Measurements from ENCODE around the gene CIB4. TPM values are rescaled to one million over a fixed set of nuclear protein-coding genes. Genes with fewer than 3 reads are reported as not detected.

Gene CIB4
- total RNA-seq, 3 donors from 2014 or later (not counting 1 experiment from before 2014, with no cell fraction given): not detected

GRCh38 chr2:26649992-26650712, 9.0 kb upstream of the CIB4 start:
- no peaks in the 10 kb centered on the region for H3K36me3 Mint-ChIP-seq
- peaks cover 30 to 48% of the 10 kb centered on the region in 2 donors for H3K27me3 Mint-ChIP-seq (ENCODE audit: low read depth in 2 of 2)
- Histone ChIP-seq H3K9me3 (ENCODE audit: control insufficient read depth, insufficient read depth, low read length) (no peaks in the 10 kb centered on the region), H3K4me1 (ENCODE audit: control insufficient read depth, insufficient read depth, low read length) (no peaks in the 10 kb centered on the region), H3K36me3 (ENCODE audit: control insufficient read depth, insufficient read depth, low read length) (no peaks in the 10 kb centered on the region), H3K4me3 (ENCODE audit: low read length) (no peak overlapping the region), H3K27ac (ENCODE audit: low read length) (no peak overlapping the region), H3K27me3 (ENCODE audit: control insufficient read depth, insufficient read depth, low read length) (no peaks in the 10 kb centered on the region)
- no peaks in the 10 kb centered on the region for H3K9me3 Mint-ChIP-seq
- intact Hi-C loops (cut with micrococcal nuclease): no loop called here
- H3K27ac Mint-ChIP-seq: no peak overlapping the region
- no peak for TF ChIP-seq CTCF (IDR thresholded peaks at IDR 0.05)
- WGBS (ENCODE audit: insufficient coverage): 83% methylated on average over 12 of the region's 12 CpGs
- H3K4me1 Mint-ChIP-seq: no peaks in the 10 kb centered on the region
- no peak overlapping the region for H3K4me3 Mint-ChIP-seq
- ATAC-seq (no peak), DNase-seq (no peak)

DNA sequence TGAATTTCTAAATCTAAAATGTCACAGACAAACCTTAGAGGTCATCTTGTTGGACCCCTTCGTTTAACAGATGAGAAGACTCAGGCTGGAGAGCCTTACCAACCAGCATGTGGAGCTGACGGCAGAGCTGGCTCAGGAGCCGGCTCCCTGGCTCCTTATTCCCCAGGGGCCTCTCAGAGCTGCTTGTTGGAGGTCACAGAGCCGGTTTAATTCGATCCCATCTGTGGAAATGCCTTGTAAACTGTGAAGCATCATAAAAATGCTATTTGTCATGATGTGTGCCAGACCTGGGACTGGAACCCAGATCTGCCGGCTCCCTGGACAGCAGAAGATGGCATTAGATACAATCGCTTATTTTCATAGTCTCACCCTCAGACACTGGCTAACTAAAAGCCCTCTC, 8.2 kb upstream of the CIB4 start:
- TF ChIP-seq CTCF (IDR thresholded peaks at IDR 0.05): no peak
- peaks cover 0 to 2% of the 10 kb centered on the region in 2 donors for H3K4me1 Mint-ChIP-seq
- Histone ChIP-seq H3K4me3 (ENCODE audit: low read length) (no peak overlapping the region), H3K36me3 (ENCODE audit: control insufficient read depth, insufficient read depth, low read length) (no peaks in the 10 kb centered on the region), H3K27me3 (ENCODE audit: control insufficient read depth, insufficient read depth, low read length) (no peaks in the 10 kb centered on the region), H3K27ac (ENCODE audit: low read length) (no peak overlapping the region), H3K9me3 (ENCODE audit: control insufficient read depth, insufficient read depth, low read length) (no peaks in the 10 kb centered on the region), H3K4me1 (ENCODE audit: control insufficient read depth, insufficient read depth, low read length) (no peaks in the 10 kb centered on the region)
- WGBS (ENCODE audit: insufficient coverage): 72% methylated on average over 7 of the region's 7 CpGs
- no peak overlapping the region for H3K27ac Mint-ChIP-seq
- peaks cover 35 to 54% of the 10 kb centered on the region in 2 donors for H3K27me3 Mint-ChIP-seq (ENCODE audit: low read depth in 2 of 2)
- H3K4me3 Mint-ChIP-seq: no peak overlapping the region
- no peaks in the 10 kb centered on the region for H3K36me3 Mint-ChIP-seq
- H3K9me3 Mint-ChIP-seq: no peaks in the 10 kb centered on the region
- ATAC-seq (no peak), DNase-seq (no peak)
- intact Hi-C loops (cut with micrococcal nuclease): no loop called here

DNA sequence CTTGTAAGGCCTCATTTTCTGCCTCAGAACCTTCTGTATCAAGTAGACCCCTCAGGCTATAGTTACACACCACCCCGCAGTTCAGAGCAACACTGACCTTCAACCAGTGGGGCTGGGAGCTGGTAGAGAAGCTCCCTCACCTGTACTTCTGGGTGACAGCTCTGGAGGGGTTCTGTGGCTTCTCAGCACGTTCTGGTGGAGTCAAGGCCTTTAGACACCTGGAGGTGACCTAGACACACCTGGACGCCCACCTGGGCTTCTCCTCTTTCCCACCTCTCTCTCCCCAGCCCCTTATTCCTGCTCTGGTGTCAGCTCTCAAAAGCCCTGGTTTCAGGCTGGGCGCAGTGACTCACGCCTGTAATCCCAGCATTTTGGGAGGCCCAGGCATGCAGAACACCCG, 7.3 kb upstream of the CIB4 start:
- intact Hi-C loops (cut with micrococcal nuclease): no loop called here
- H3K9me3 Mint-ChIP-seq: no peaks in the 10 kb centered on the region
- H3K4me3 ChIP-seq (ENCODE audit: low read length): no peak overlapping the region
- ATAC-seq (no peak), DNase-seq (no peak)
- no peak overlapping the region for H3K4me3 Mint-ChIP-seq
- H3K36me3 ChIP-seq (ENCODE audit: control insufficient read depth, insufficient read depth, low read length): no peaks in the 10 kb centered on the region
- no peaks in the 10 kb centered on the region for H3K36me3 Mint-ChIP-seq
- H3K27ac ChIP-seq (ENCODE audit: low read length): no peak overlapping the region
- no peak for TF ChIP-seq CTCF (IDR thresholded peaks at IDR 0.05)
- no peaks in the 10 kb centered on the region for H3K9me3 ChIP-seq (ENCODE audit: control insufficient read depth, insufficient read depth, low read length)
- 74% methylated on average over 6 of the region's 6 CpGs for WGBS (ENCODE audit: insufficient coverage)
- H3K27ac Mint-ChIP-seq: no peak overlapping the region
- H3K4me1 Mint-ChIP-seq: peaks cover 0 to 7% of the 10 kb centered on the region in 2 donors
- H3K27me3 ChIP-seq (ENCODE audit: control insufficient read depth, insufficient read depth, low read length): no peaks in the 10 kb centered on the region
- H3K27me3 Mint-ChIP-seq (ENCODE audit: low read depth in 2 of 2): peaks cover 38 to 54% of the 10 kb centered on the region in 2 donors
- H3K4me1 ChIP-seq (ENCODE audit: control insufficient read depth, insufficient read depth, low read length): no peaks in the 10 kb centered on the region

GRCh38 chr2:26647981-26648380, 6.8 kb upstream of the CIB4 start:
- DNase-seq (no peak), ATAC-seq (no peak)
- Histone ChIP-seq H3K27ac (ENCODE audit: low read length) (no peak overlapping the region), H3K9me3 (ENCODE audit: control insufficient read depth, insufficient read depth, low read length) (no peaks in the 10 kb centered on the region), H3K4me1 (ENCODE audit: control insufficient read depth, insufficient read depth, low read length) (no peaks in the 10 kb centered on the region), H3K27me3 (ENCODE audit: control insufficient read depth, insufficient read depth, low read length) (no peaks in the 10 kb centered on the region), H3K36me3 (ENCODE audit: control insufficient read depth, insufficient read depth, low read length) (no peaks in the 10 kb centered on the region), H3K4me3 (ENCODE audit: low read length) (no peak overlapping the region)
- H3K4me1 Mint-ChIP-seq: peaks cover 0 to 7% of the 10 kb centered on the region in 2 donors
- H3K4me3 Mint-ChIP-seq: no peak overlapping the region
- peaks cover 38 to 50% of the 10 kb centered on the region in 2 donors for H3K27me3 Mint-ChIP-seq (ENCODE audit: low read depth in 2 of 2)
- TF ChIP-seq CTCF (IDR thresholded peaks at IDR 0.05): no peak
- 91% methylated on average over 2 of the region's 3 CpGs for WGBS (ENCODE audit: insufficient coverage)
- H3K9me3 Mint-ChIP-seq: no peaks in the 10 kb centered on the region
- H3K27ac Mint-ChIP-seq: no peak overlapping the region
- H3K36me3 Mint-ChIP-seq: no peaks in the 10 kb centered on the region
- intact Hi-C loops (cut with micrococcal nuclease): no loop called here

All from natural killer cell (primary cell).